ENCODE measurements around the gene DPP8. TPM values are rescaled to one million over a fixed set of nuclear protein-coding genes. Genes with fewer than 3 reads are reported as not detected.
"Not testable (repeated sequence)": the region's sequence is repeated elsewhere in the genome, so short reads cannot be mapped to it uniquely, and the experiment has no call there.

Gene DPP8
- total RNA-seq, 1 experiment from 2014 or later = 29.6 TPM

DNA sequence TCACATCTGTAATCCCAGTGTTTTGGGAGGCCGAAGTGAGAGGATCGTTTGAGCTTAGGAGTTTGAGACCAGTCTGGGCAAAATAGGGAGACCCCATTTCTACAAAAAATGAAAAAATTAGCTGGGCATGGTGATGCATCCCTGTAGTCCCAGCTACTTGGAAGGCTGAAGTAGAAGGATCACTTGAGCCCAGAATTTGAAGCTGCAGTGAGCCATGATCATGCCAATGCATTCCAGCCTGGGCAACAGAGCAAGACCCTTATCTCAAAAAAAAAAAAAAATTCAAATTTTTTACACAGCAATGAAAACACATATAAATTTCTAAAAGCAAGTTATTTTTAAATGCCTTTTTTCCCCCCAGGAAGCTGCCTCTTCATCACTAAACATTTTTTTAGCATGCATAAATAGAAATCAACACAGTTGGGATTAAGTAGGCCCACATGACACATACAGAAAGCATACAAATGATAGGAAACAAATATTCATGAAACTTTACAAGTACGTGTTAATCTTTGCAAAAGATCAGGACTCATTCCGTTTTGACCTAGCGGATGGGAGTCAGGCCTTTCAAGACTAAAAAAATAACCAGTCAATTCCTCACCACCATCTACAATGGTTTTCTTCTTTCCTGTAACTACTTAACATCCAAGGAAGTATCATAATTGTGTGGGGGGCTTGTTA, 49.1 kb downstream of the DPP8 start:
- intact Hi-C loops (cut with micrococcal nuclease; ENCODE audit: unreplicated experiment) = no loop called here
- DNase-seq (ENCODE audit: low spot score) = no peak
- no peaks in the 10 kb centered on the region for H3K27me3 ChIP-seq (replicated peaks; ENCODE audit: insufficient read depth, low read depth, low read length, poor library complexity)
- ChIA-PET CTCF (interaction anchor here (0.9 kb wide), 1 partner anchor 67 kb away, joined by 4 read pairs; no protein-coding TSS in a partner anchor), POLR2A (ENCODE audit: low non-redundant PET) (no interaction called here)
- TF ChIP-seq EZH2 (IDR thresholded peaks at IDR 0.05; ENCODE audit: borderline replicate concordance, low read depth, low read length, poor library complexity, severe bottlenecking) = no peak
- TF ChIP-seq, protein P1, sequence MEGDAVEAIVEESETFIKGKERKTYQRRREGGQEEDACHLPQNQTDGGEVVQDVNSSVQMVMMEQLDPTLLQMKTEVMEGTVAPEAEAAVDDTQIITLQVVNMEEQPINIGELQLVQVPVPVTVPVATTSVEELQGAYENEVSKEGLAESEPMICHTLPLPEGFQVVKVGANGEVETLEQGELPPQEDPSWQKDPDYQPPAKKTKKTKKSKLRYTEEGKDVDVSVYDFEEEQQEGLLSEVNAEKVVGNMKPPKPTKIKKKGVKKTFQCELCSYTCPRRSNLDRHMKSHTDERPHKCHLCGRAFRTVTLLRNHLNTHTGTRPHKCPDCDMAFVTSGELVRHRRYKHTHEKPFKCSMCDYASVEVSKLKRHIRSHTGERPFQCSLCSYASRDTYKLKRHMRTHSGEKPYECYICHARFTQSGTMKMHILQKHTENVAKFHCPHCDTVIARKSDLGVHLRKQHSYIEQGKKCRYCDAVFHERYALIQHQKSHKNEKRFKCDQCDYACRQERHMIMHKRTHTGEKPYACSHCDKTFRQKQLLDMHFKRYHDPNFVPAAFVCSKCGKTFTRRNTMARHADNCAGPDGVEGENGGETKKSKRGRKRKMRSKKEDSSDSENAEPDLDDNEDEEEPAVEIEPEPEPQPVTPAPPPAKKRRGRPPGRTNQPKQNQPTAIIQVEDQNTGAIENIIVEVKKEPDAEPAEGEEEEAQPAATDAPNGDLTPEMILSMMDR (conservative IDR thresholded peaks at IDR 0.05; ENCODE audit: low read depth, low read length) = no peak
- H3K9me3 ChIP-seq (ENCODE audit: low read depth, low read length, poor library complexity, severe bottlenecking) = no peaks in the 10 kb centered on the region
- BruUV-seq (replicated peaks) = no TSS peak
- no peak overlapping the region for H3K27ac ChIP-seq (ENCODE audit: low read depth, low read length, poor library complexity, severe bottlenecking)
- no peak overlapping the region for H3K4me3 ChIP-seq (ENCODE audit: low read depth, low read length, poor library complexity, severe bottlenecking)
- peaks cover 8% of the 10 kb centered on the region for H3K4me1 ChIP-seq (ENCODE audit: insufficient read depth, low read length, poor library complexity, severe bottlenecking)
- peaks cover 57% of the 10 kb centered on the region for H3K36me3 ChIP-seq (ENCODE audit: insufficient read depth, low read length, poor library complexity, severe bottlenecking)

DNA sequence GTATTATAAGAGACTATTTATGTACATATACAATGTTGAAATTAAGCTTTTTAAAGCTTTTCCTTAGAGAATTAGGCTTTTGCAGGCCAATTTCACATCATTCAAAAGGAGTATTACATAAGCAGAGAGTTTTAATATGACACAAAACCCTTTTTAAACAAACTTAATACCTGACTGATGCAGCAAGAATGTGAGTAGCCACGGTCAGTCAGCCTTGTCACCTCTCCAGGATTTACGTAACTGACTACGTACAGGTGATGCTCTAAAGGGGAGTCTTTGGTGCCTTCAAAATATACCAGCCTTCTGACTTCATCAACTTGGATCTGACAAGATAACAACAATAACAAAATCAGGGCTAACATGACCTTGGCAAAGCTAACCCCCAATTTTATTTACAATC, 50.6 kb downstream of the DPP8 start:
- TF ChIP-seq EZH2 (IDR thresholded peaks at IDR 0.05; ENCODE audit: borderline replicate concordance, low read depth, low read length, poor library complexity, severe bottlenecking) = no peak
- TF ChIP-seq, protein P1 (conservative IDR thresholded peaks at IDR 0.05; ENCODE audit: low read depth, low read length) = no peak
- CTCF ChIA-PET = no interaction called here
- Histone ChIP-seq H3K9me3 (ENCODE audit: low read depth, low read length, poor library complexity, severe bottlenecking) (no peaks in the 10 kb centered on the region), H3K36me3 (ENCODE audit: insufficient read depth, low read length, poor library complexity, severe bottlenecking) (peaks cover 56% of the 10 kb centered on the region), H3K4me1 (ENCODE audit: insufficient read depth, low read length, poor library complexity, severe bottlenecking) (peaks cover 2% of the 10 kb centered on the region), H3K4me3 (ENCODE audit: low read depth, low read length, poor library complexity, severe bottlenecking) (no peak overlapping the region), H3K27ac (ENCODE audit: low read depth, low read length, poor library complexity, severe bottlenecking) (no peak overlapping the region), H3K27me3 (replicated peaks; ENCODE audit: insufficient read depth, low read depth, low read length, poor library complexity) (no peaks in the 10 kb centered on the region)
- DNase-seq (ENCODE audit: low spot score) = no peak
- intact Hi-C loops (cut with micrococcal nuclease; ENCODE audit: unreplicated experiment) = no loop called here
- BruUV-seq (replicated peaks) = no TSS peak
- POLR2A ChIA-PET (ENCODE audit: low non-redundant PET) = no interaction called here

GRCh38 chr15:65463096-65463495, 54.4 kb downstream of the DPP8 start:
- POLR2A ChIA-PET (ENCODE audit: low non-redundant PET); intact Hi-C loops (cut with micrococcal nuclease; ENCODE audit: unreplicated experiment): not testable (repeated sequence)

More at GRCh38 chr15:65463096-65463495, 54.4 kb downstream of the DPP8 start:
- H3K4me3 ChIP-seq (ENCODE audit: low read depth, low read length, poor library complexity, severe bottlenecking); H3K4me1 ChIP-seq (ENCODE audit: insufficient read depth, low read length, poor library complexity, severe bottlenecking); H3K27ac ChIP-seq (ENCODE audit: low read depth, low read length, poor library complexity, severe bottlenecking); H3K27me3 ChIP-seq (replicated peaks; ENCODE audit: insufficient read depth, low read depth, low read length, poor library complexity); DNase-seq (ENCODE audit: low spot score); CTCF ChIA-PET; H3K9me3 ChIP-seq (ENCODE audit: low read depth, low read length, poor library complexity, severe bottlenecking); BruUV-seq (replicated peaks): not testable (repeated sequence)
- H3K36me3 ChIP-seq (ENCODE audit: insufficient read depth, low read length, poor library complexity, severe bottlenecking) = peaks cover 56% of the 10 kb centered on the region
